GM10266 (cell line): ENCODE results near the gene FAM234B.

Experiments used
- DNase-seq: peaks from one replicate; pipeline ENCODE4 v3.0.0; 2012; ENCODE audit errors: extremely low spot score
- TF ChIP-seq, protein P1 (sequence below): IDR thresholded peaks from 2 replicates; pipeline ENCODE4 v1.5.1; 2012; ENCODE audit warnings: mild to moderate bottlenecking, low read depth; ENCODE audit not compliant: control insufficient read depth, insufficient read depth; ENCODE audit errors: missing control alignments

FAM234B gene

DNA sequence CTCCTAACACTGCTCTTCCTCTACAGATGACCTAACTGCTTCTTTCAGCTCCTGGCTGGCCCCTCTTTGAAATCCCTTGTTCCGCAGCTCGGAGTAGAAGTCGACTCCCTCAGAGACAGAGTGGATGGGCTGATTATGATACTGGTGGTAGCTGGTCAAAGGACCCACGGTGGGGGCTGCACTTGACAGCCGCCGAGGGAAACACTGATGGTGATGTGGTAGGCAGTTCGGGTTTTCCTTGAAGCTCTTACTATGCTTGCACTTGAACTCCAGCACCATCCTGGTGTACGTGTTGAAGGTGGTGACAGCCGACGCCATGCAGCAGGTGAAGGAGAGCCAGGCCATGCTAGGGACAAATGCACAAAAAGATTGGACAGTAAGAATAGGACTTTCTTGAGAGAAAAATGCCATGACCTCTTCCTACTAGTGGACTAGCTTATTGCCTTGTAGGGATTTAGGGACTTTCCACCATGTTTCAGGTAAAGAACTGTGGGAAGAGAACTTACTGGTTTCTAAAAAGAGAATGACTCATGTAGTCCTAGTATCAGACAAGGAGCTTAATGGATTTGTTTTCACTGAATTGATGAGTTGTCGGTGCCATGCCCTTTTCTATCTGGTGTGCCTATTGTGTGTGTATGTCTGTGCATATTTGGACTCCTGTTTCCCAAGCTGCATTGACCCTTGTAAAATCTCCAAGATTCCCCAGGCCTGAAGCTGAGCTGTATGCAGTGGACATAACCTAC is 40.9 kb downstream of the FAM234B start:
- no peak for DNase-seq
- TF ChIP-seq, protein P1, sequence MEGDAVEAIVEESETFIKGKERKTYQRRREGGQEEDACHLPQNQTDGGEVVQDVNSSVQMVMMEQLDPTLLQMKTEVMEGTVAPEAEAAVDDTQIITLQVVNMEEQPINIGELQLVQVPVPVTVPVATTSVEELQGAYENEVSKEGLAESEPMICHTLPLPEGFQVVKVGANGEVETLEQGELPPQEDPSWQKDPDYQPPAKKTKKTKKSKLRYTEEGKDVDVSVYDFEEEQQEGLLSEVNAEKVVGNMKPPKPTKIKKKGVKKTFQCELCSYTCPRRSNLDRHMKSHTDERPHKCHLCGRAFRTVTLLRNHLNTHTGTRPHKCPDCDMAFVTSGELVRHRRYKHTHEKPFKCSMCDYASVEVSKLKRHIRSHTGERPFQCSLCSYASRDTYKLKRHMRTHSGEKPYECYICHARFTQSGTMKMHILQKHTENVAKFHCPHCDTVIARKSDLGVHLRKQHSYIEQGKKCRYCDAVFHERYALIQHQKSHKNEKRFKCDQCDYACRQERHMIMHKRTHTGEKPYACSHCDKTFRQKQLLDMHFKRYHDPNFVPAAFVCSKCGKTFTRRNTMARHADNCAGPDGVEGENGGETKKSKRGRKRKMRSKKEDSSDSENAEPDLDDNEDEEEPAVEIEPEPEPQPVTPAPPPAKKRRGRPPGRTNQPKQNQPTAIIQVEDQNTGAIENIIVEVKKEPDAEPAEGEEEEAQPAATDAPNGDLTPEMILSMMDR, result no peak

DNA sequence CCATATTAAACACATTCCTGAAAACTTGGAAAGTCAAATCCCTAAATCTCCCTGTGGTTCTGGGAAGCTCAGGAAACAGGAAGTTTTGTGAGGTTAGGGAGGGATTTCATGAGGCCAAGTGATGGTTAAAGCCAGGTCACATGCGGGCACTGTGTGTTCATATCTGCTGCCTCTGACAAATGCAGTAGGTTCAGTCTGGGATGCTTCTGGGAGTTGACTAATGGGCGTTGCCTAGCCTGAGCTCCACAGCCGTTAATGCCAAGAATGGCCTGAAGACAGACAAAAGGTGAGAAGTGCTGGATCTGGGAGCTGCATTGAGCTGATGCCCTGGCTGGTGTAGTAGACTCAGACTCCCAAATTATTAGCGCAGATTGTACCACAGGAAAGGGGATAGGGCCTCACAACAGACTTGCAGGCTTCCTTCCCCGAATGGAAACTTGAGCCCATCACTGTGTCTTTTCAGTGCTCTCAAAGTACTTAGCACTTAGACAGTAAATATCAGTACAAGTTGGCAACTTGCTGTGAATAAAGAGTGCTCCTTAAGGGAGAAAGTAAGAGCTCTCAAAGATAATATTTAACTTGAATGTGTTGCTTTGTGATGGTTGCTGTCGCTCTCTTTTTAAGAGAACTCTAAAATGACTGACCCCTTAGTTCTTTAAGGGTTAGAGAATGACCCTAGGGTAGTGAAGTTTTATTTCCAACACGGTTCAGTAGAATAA is 41.9 kb downstream of the FAM234B start:
- DNase-seq, result no peak
- TF ChIP-seq, protein P1, result no peak

DNA sequence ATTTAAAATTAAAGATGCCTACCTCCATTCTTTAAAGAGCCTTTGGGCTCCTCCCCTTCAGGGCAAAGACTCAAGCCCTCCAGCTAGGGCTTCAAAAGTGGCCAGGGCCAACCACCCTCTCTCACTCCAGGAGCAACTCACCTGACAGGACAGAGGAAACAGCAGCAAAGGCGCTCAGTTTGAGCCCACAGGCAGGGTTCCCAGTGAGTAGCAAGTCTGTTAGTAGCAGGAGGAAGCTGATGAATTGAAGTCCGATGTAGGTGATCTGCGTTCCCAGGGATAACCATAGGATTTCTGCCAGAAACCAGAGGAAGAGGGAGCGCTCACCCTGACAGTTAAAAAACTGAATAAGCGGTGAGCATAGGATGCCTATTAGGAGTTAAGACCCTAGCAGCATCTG is 43.6 kb downstream of the FAM234B start:
- TF ChIP-seq, protein P1, result no peak
- DNase-seq, result no peak

GRCh38 chr12:13088496-13088895 is 44.3 kb downstream of the FAM234B start:
- TF ChIP-seq, protein P1, result no peak
- DNase-seq, result no peak

GRCh38 chr12:13090054-13090453 is 45.9 kb downstream of the FAM234B start:
- DNase-seq, result peak; percentile 23
- TF ChIP-seq, protein P1, result no peak

GRCh38 chr12:13091832-13092231 is 47.7 kb downstream of the FAM234B start:
- TF ChIP-seq, protein P1, result no peak
- DNase-seq, result no peak
